B cell (primary cell): ENCODE measurements around the gene CENPB. TPM values are rescaled to one million over a fixed set of nuclear protein-coding genes. Genes with fewer than 3 reads are reported as not detected.

ENCODE experiments used
- ATAC-seq: fragments of 200-7000 bp; cut with Tn5 transposase; one replicate; pipeline ENCODE4 v1.10.0; 2021; ENCODE audit warnings: low read depth, mild to moderate bottlenecking, moderate number of reproducible peaks, moderate library complexity
- CTCF ChIA-PET: fragments of 350-600 bp; sonication (Branson Sonifier 250); formaldehyde crosslinking; loops from one replicate; lab custom pipeline; 2021; ENCODE audit warnings: antibody characterized with exemption, inconsistent platforms; lab: Charles Lee
- POLR2A ChIA-PET: fragments of 350-600 bp; sonication (Branson Sonifier 250); formaldehyde crosslinking; loops from one replicate; lab custom pipeline; 2021; ENCODE audit warnings: antibody characterized with exemption; lab: Charles Lee
- DNase-seq: peaks from one replicate; pipeline ENCODE4 v3.0.0; 2013
- H2AFZ ChIP-seq: 2 replicates; pipeline ENCODE4 v1.6.1; 2012; ENCODE audit warnings: mild to moderate bottlenecking, low read depth, low read length; ENCODE audit not compliant: insufficient read depth, poor library complexity, severe bottlenecking
- H3K27ac ChIP-seq, 2 donors: 1 replicate in 1 of 2; 2 replicates in 1 of 2; pipeline ENCODE4 v1.5.1; 2012 to 2013; ENCODE audit warnings: low read length in 2 of 2, mild to moderate bottlenecking in 2 of 2, moderate library complexity in 1 of 2
- H3K27me3 ChIP-seq, 4 experiments: fragments of 200-600 bp in 1 of 4; sonication (generic) in 1 of 4; replicated peaks in 1 of 4; 1 replicate in 2 of 4; 2 replicates in 2 of 4; pipeline versions ENCODE4 v1.6.1 to v1.7.0; 2013 to 2016; ENCODE audit warnings: low read length in 3 of 4, mild to moderate bottlenecking in 2 of 4, mixed read lengths in 1 of 4, moderate library complexity in 1 of 4; ENCODE audit not compliant: insufficient read depth in 4 of 4, control insufficient read depth in 3 of 4; ENCODE audit errors: control extremely low read depth in 1 of 4
- H3K36me3 ChIP-seq, 2 experiments: replicated peaks in 1 of 2; 1 replicate in 1 of 2; 2 replicates in 1 of 2; pipeline versions ENCODE4 v1.6.1 to v1.7.1; 2013; ENCODE audit warnings: low read length in 1 of 2; ENCODE audit not compliant: insufficient read depth in 2 of 2, control insufficient read depth in 1 of 2; ENCODE audit errors: control extremely low read depth in 1 of 2, extremely low read depth in 1 of 2
- H3K4me1 ChIP-seq, 2 donors: fragments of 200-600 bp in 1 of 2; sonication (generic) in 1 of 2; 1 replicate in 1 of 2; 2 replicates in 1 of 2; pipeline versions ENCODE4 v1.5.1 to v1.6.1; 2013 to 2017; ENCODE audit warnings: low read length in 2 of 2; ENCODE audit not compliant: control insufficient read depth in 2 of 2, insufficient read depth in 2 of 2
- H3K4me2 ChIP-seq: replicated peaks from 2 replicates; pipeline ENCODE3; 2012; ENCODE audit warnings: mild to moderate bottlenecking, low read depth, low read length; ENCODE audit not compliant: poor library complexity, severe bottlenecking
- H3K4me3 ChIP-seq, 5 experiments: fragments of 200-600 bp in 1 of 5; sonication (generic) in 1 of 5; 1 replicate in 3 of 5; 2 replicates in 2 of 5; pipeline versions ENCODE4 v1.5.1 to v1.7.0; 2011 to 2016; ENCODE audit warnings: low read length in 4 of 5, mild to moderate bottlenecking in 4 of 5, low read depth in 2 of 5, control low read depth in 1 of 5, moderate library complexity in 1 of 5; ENCODE audit not compliant: insufficient read depth in 1 of 5; ENCODE audit errors: control extremely low read depth in 1 of 5, extremely low read depth in 1 of 5
- H3K79me2 ChIP-seq: fragments of 200-600 bp; sonication (generic); one replicate; pipeline ENCODE4 v1.6.0; 2016; ENCODE audit warnings: low read length; ENCODE audit not compliant: control insufficient read depth, insufficient read depth
- H3K9ac ChIP-seq: fragments of 200-600 bp; sonication (generic); 2 replicates; pipeline ENCODE4 v1.6.1; 2017; ENCODE audit warnings: mild to moderate bottlenecking, low read length, moderate library complexity
- H3K9me3 ChIP-seq, 3 donors: one replicate each; pipeline versions ENCODE4 v1.6.1 to v1.7.1; 2013; ENCODE audit warnings: low read length in 2 of 3; ENCODE audit not compliant: control insufficient read depth in 2 of 3, insufficient read depth in 1 of 3; ENCODE audit errors: control extremely low read depth in 1 of 3
- H4K20me1 ChIP-seq: 2 replicates; pipeline ENCODE4 v1.6.0; 2012; ENCODE audit warnings: mild to moderate bottlenecking, low read length; ENCODE audit not compliant: insufficient read depth, control insufficient read depth, poor library complexity, severe bottlenecking
- H3K27ac Mint-ChIP-seq: one replicate; pipeline ENCODE4 v1.8.0; 2021; ENCODE audit warnings: mixed read lengths
- H3K27me3 Mint-ChIP-seq: one replicate; pipeline ENCODE4 v1.8.0; 2021; ENCODE audit warnings: mixed read lengths
- H3K4me1 Mint-ChIP-seq: one replicate; pipeline ENCODE4 v1.8.0; 2021; ENCODE audit warnings: mixed read lengths
- H3K4me3 Mint-ChIP-seq: one replicate; pipeline ENCODE4 v1.8.0; 2021; ENCODE audit warnings: mixed read lengths
- H3K9me3 Mint-ChIP-seq: one replicate; pipeline ENCODE4 v1.8.0; 2022; ENCODE audit warnings: mixed read lengths; ENCODE audit not compliant: insufficient read depth
- CTCF ChIP-seq: fragments of 200-600 bp; IDR thresholded peaks from one replicate; pipeline ENCODE4 v1.8.0; 2022; ENCODE audit warnings: antibody characterized with exemption, mild to moderate bottlenecking
- EZH2 ChIP-seq: IDR thresholded peaks from 2 replicates; pipeline ENCODE4 v1.6.1; 2012; ENCODE audit warnings: borderline replicate concordance, low read depth, mild to moderate bottlenecking, moderate library complexity, low read length; ENCODE audit not compliant: insufficient read depth, poor library complexity, severe bottlenecking
- WGBS: methylation state at CpG from one replicate; pipeline ENCODE4 v1.1.5; 2013; ENCODE audit warnings: missing lambda C conversion rate; ENCODE audit not compliant: insufficient coverage; 5-methylcytosine and 5-hydroxymethylcytosine counted together
- intact Hi-C: fragments of 100-400 bp; cut with micrococcal nuclease; formaldehyde crosslinking; loops from one replicate; pipeline ENCODE4 v1.10.0; 2022
- polyA plus RNA-seq: library from polyadenylated mRNA; depleted of rRNA; stranded (reverse); fragments of >200 nt; gene quantifications from 2 replicates; pipeline ENCODE4 v1.2.3, GENCODE V29; 2012
- total RNA-seq, 2 donors: library from RNA; stranded (reverse); fragments of 120-200 nt in 1 of 2; gene quantifications; 1 replicate in 1 of 2; 2 replicates in 1 of 2; pipeline versions ENCODE4 v1.2.3 to v1.2.4, GENCODE V29; 2013 to 2022

CENPB gene
- total and polyA plus RNA-seq, 2 donors (not counting 1 experiment from before 2014, with no cell fraction given): 13.3 to 46.4 TPM

- Histone ChIP-seq H3K9ac (no peak overlapping the region), H3K4me1 (peaks cover 14 to 22% of the 10 kb centered on the region in 2 donors), H3K79me2 (no peaks in the 10 kb centered on the region), H3K27me3 (no peaks in the 10 kb centered on the region), H4K20me1 (no peaks in the 10 kb centered on the region), H3K4me2 (no peak overlapping the region), H3K36me3 (no peaks in the 10 kb centered on the region), H3K4me3 (no peak overlapping the region), H3K9me3 (no peaks in the 10 kb centered on the region), H3K27ac (no peak overlapping the region), H2AFZ (no peak overlapping the region)
- 60% methylated on average over 7 of the region's 9 CpGs for WGBS
- no peak overlapping the region for H3K4me3 Mint-ChIP-seq
- ChIA-PET CTCF (no interaction called here), POLR2A (no interaction called here)
- no peak overlapping the region for H3K27ac Mint-ChIP-seq
- ATAC-seq (no peak), DNase-seq (no peak)
- intact Hi-C loops: no loop called here
- peaks cover 21% of the 10 kb centered on the region for H3K4me1 Mint-ChIP-seq
- no peak for TF ChIP-seq CTCF
- TF ChIP-seq EZH2: no peak
- H3K9me3 Mint-ChIP-seq: no peaks in the 10 kb centered on the region
- no peaks in the 10 kb centered on the region for H3K27me3 Mint-ChIP-seq
Observed at GRCh38 chr20:3815703-3816315, 29.3 kb upstream of the CENPB start.

GRCh38 chr20:3814928-3815495 is 28.5 kb upstream of the CENPB start:
- no peak overlapping the region for H3K27ac Mint-ChIP-seq
- ATAC-seq (no peak), DNase-seq (no peak)
- no peaks in the 10 kb centered on the region for H3K36me3 ChIP-seq
- POLR2A ChIA-PET: no interaction called here
- H3K79me2 ChIP-seq: no peaks in the 10 kb centered on the region
- TF ChIP-seq CTCF (no peak), EZH2 (no peak)
- peaks cover 18% of the 10 kb centered on the region for H3K4me1 Mint-ChIP-seq
- no peak overlapping the region for H3K4me2 ChIP-seq
- H3K9me3 Mint-ChIP-seq: no peaks in the 10 kb centered on the region
- H2AFZ ChIP-seq: no peak overlapping the region
- H3K27ac ChIP-seq: no peak overlapping the region
- no peaks in the 10 kb centered on the region for H4K20me1 ChIP-seq
- H3K4me3 ChIP-seq: no peak overlapping the region
- CTCF ChIA-PET: no interaction called here
- H3K9ac ChIP-seq: no peak overlapping the region
- no peak overlapping the region for H3K4me3 Mint-ChIP-seq
- peaks cover 14 to 22% of the 10 kb centered on the region in 2 donors for H3K4me1 ChIP-seq
- no peaks in the 10 kb centered on the region for H3K9me3 ChIP-seq
- intact Hi-C loops: no loop called here
- no peaks in the 10 kb centered on the region for H3K27me3 Mint-ChIP-seq
- H3K27me3 ChIP-seq: no peaks in the 10 kb centered on the region
- WGBS: 94% methylated on average over 5 of the region's 7 CpGs
